ENCODE measurements around the gene KIF14.

KIF14 gene

DNA sequence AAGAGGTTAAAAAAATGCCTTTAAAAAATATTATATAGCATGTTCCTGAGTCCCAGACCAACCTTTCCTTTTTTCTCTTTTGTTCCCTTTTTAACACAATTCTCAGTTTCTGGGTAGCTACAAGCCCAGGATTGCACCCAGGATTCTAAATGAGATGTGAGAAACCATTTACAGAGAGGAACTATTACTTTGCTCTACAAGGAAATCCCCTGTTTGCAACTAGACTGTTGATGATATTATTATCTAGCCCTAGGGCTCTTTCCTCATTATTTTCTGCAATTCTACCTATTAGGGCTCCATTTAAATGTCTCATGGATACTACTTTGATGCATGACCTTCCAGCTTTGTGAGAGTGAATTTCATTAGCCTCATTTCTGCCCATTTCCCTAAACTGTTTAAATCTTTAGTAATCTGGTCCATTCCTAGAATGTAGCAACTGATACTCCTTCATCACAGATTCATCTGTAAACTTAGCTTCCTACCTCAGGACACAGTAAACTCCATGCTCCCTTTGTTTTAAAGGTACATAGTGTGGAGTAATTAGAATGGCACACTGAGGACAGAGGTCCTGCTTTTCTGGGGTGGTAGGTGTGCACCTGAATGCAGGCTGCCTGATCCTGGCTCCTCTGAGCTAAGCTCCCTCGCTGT, 7.1 kb upstream of the KIF14 start:
- DNase-seq (ENCODE audit: low spot score) (no peak), ATAC-seq (ENCODE audit: low read depth) (no peak)
- no peak for TF ChIP-seq CTCF (IDR thresholded peaks at IDR 0.05; ENCODE audit: poor library complexity, severe bottlenecking)
- no peak overlapping the region for H3K4me3 ChIP-seq (ENCODE audit: severe bottlenecking)
- H3K9me3 ChIP-seq (ENCODE audit: severe bottlenecking): no peaks in the 10 kb centered on the region
- no peak overlapping the region for H3K27ac ChIP-seq (ENCODE audit: poor library complexity, severe bottlenecking)
- H3K27me3 ChIP-seq (ENCODE audit: insufficient read depth, poor library complexity, severe bottlenecking): no peaks in the 10 kb centered on the region
- no peaks in the 10 kb centered on the region for H3K36me3 ChIP-seq (ENCODE audit: low read depth)
- peaks cover 9% of the 10 kb centered on the region for H3K4me1 ChIP-seq (ENCODE audit: insufficient read depth, poor library complexity, severe bottlenecking)

- no peaks in the 10 kb centered on the region for H3K9me3 ChIP-seq (ENCODE audit: severe bottlenecking)
- ATAC-seq (ENCODE audit: low read depth): no peak
- no peak for TF ChIP-seq CTCF (IDR thresholded peaks at IDR 0.05; ENCODE audit: poor library complexity, severe bottlenecking)
- no peak overlapping the region for H3K27ac ChIP-seq (ENCODE audit: poor library complexity, severe bottlenecking)
- no peaks in the 10 kb centered on the region for H3K27me3 ChIP-seq (ENCODE audit: insufficient read depth, poor library complexity, severe bottlenecking)
- H3K4me1 ChIP-seq (ENCODE audit: insufficient read depth, poor library complexity, severe bottlenecking): peaks cover 9% of the 10 kb centered on the region
- H3K4me3 ChIP-seq (ENCODE audit: severe bottlenecking): no peak overlapping the region
- no peaks in the 10 kb centered on the region for H3K36me3 ChIP-seq (ENCODE audit: low read depth)
- DNase-seq (ENCODE audit: low spot score): no peak
Measured at GRCh38 chr1:200626853-200627534, 6.4 kb upstream of the KIF14 start.

DNA sequence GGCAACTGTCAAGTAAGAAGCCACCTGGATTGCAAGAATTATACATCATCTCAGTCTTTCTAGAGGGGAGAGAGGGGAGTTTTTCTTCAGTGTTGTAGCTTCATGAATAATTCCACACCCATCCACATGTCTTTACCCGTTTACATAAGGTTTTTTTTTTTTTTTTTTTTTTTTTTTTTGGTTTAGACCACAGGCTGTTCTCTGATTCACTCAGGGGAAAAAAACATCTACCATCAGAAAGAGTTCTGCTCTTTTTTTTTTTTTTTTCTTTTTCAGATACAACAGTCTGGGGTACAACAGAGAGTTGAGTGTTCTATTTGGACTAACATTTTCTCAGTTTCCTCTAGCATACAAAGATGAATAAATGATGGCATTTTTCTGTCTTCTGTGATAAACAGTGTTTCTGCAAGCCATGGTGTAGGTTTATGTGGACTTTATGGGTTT, 4.9 kb upstream of the KIF14 start:
- H3K4me1 ChIP-seq (ENCODE audit: insufficient read depth, poor library complexity, severe bottlenecking): peaks cover 12% of the 10 kb centered on the region
- no peak for TF ChIP-seq CTCF (IDR thresholded peaks at IDR 0.05; ENCODE audit: poor library complexity, severe bottlenecking)
- H3K36me3 ChIP-seq (ENCODE audit: low read depth): no peaks in the 10 kb centered on the region
- no peak overlapping the region for H3K4me3 ChIP-seq (ENCODE audit: severe bottlenecking)
- H3K27ac ChIP-seq (ENCODE audit: poor library complexity, severe bottlenecking): peak overlapping the region; percentile 83
- DNase-seq (ENCODE audit: low spot score) (no peak), ATAC-seq (ENCODE audit: low read depth) (peak; percentile 15; the same call in 1 of the 3 replicates)
- no peaks in the 10 kb centered on the region for H3K9me3 ChIP-seq (ENCODE audit: severe bottlenecking)
- no peaks in the 10 kb centered on the region for H3K27me3 ChIP-seq (ENCODE audit: insufficient read depth, poor library complexity, severe bottlenecking)

DNA sequence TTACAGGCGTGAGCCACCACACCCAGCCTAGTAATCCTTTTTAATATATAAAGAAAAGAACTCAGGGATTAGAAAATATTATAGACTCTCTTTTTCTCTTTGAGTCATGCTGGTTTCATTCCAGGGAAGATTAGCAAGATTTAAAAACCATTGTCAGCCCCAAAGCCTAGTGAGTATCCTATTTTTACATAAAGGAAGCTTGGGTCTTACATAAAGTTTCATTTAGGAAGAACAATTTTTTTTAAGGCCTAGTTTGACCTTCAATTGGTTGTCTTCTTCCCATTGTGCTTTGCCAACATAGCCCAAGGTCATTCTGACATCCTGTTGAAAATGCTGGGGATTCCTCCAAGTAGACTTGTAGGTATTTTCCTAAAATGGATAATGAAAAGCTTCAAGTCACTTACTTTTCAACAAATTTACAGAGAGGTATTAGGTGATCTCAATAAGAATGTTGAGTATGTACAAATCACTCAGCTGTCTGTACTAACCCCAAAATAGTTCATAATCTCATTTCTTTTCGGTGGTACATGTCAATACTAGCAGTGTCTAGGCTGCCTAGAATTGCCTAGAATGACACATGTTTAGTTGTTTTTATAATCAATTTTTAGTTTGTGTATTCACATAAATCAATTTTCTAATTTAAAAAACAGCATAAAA, 4.3 kb upstream of the KIF14 start:
- H3K4me1 ChIP-seq (ENCODE audit: insufficient read depth, poor library complexity, severe bottlenecking): peaks cover 12% of the 10 kb centered on the region
- H3K27ac ChIP-seq (ENCODE audit: poor library complexity, severe bottlenecking): peak overlapping the region; percentile 83
- no peaks in the 10 kb centered on the region for H3K27me3 ChIP-seq (ENCODE audit: insufficient read depth, poor library complexity, severe bottlenecking)
- DNase-seq (ENCODE audit: low spot score): no peak
- no peak overlapping the region for H3K4me3 ChIP-seq (ENCODE audit: severe bottlenecking)
- no peaks in the 10 kb centered on the region for H3K36me3 ChIP-seq (ENCODE audit: low read depth)
- no peaks in the 10 kb centered on the region for H3K9me3 ChIP-seq (ENCODE audit: severe bottlenecking)
- no peak for ATAC-seq (ENCODE audit: low read depth)
- no peak for TF ChIP-seq CTCF (IDR thresholded peaks at IDR 0.05; ENCODE audit: poor library complexity, severe bottlenecking)
